OCI-LY3 (cell line): ENCODE results near the gene EPS15.
"Not testable (repeated sequence)": the region's sequence is repeated elsewhere in the genome, so short reads cannot be mapped to it uniquely, and the experiment has no call there.

Source experiments
- H2AFZ ChIP-seq: fragments of 200-600, 300-600 bp; shearing (Covaris generic); 2 replicates; pipeline ENCODE4 v1.6.0; 2014; ENCODE audit warnings: antibody characterized with exemption, low read depth, low read length
- H3K27ac ChIP-seq: fragments of 200-600, 300-600 bp; sonication (generic); 2 replicates; pipeline ENCODE4 v1.5.1; 2014; ENCODE audit warnings: mild to moderate bottlenecking, low read length, moderate library complexity, mixed read lengths
- H3K27me3 ChIP-seq: fragments of 200-600, 300-600 bp; sonication (generic); 2 replicates; pipeline ENCODE4 v1.6.1; 2014; ENCODE audit warnings: low read depth, low read length, mixed read lengths
- H3K36me3 ChIP-seq: fragments of 200-600, 300-600 bp; sonication (generic); replicated peaks from 2 replicates; pipeline ENCODE3; 2014; ENCODE audit warnings: low read depth, low read length, mixed read lengths
- H3K4me1 ChIP-seq: fragments of 300-600, 200-600 bp; sonication (generic); 2 replicates; pipeline ENCODE4 v1.6.1; 2014; ENCODE audit warnings: low read length, mixed read lengths
- H3K4me2 ChIP-seq: fragments of 200-600, 300-600 bp; sonication (generic); 2 replicates; pipeline ENCODE4 v1.6.1; 2014; ENCODE audit warnings: low read length, mixed read lengths
- H3K4me3 ChIP-seq: fragments of 300-600, 200-600 bp; sonication (generic); 2 replicates; pipeline ENCODE4 v1.5.1; 2014; ENCODE audit warnings: antibody characterized with exemption, mild to moderate bottlenecking, low read length, moderate library complexity
- H3K79me2 ChIP-seq: fragments of 300-600, 200-600 bp; shearing (Covaris generic); 2 replicates; pipeline ENCODE4 v1.6.1; 2014; ENCODE audit warnings: mild to moderate bottlenecking, low read length, mixed read lengths
- H3K9ac ChIP-seq: fragments of 300-600, 200-600 bp; shearing (Covaris generic); 2 replicates; pipeline ENCODE4 v1.6.0; 2014; ENCODE audit warnings: mild to moderate bottlenecking, low read length, moderate library complexity
- H3K9me3 ChIP-seq: fragments of 200-600, 300-600 bp; shearing (Covaris generic); 2 replicates; pipeline ENCODE4 v1.6.1; 2014; ENCODE audit warnings: low read length, mixed read lengths; ENCODE audit not compliant: insufficient read depth
- H4K20me1 ChIP-seq: fragments of 200-600, 300-600 bp; sonication (generic); 2 replicates; pipeline ENCODE4 v1.6.1; 2016; ENCODE audit warnings: low read length, mixed read lengths; ENCODE audit not compliant: insufficient read depth
- CTCF ChIP-seq: fragments of 200-600, 300-600 bp; sonication (generic); IDR thresholded peaks from 2 replicates; pipeline ENCODE4 v1.5.1; 2014; ENCODE audit warnings: antibody characterized with exemption, low read length, low read depth
- EZH2phosphoT487 ChIP-seq: fragments of 200-600 bp; shearing (Covaris generic); IDR thresholded peaks from 2 replicates; pipeline ENCODE4 v1.6.1; 2018; ENCODE audit warnings: antibody characterized with exemption, mixed run types, low read depth

EPS15 gene

DNA sequence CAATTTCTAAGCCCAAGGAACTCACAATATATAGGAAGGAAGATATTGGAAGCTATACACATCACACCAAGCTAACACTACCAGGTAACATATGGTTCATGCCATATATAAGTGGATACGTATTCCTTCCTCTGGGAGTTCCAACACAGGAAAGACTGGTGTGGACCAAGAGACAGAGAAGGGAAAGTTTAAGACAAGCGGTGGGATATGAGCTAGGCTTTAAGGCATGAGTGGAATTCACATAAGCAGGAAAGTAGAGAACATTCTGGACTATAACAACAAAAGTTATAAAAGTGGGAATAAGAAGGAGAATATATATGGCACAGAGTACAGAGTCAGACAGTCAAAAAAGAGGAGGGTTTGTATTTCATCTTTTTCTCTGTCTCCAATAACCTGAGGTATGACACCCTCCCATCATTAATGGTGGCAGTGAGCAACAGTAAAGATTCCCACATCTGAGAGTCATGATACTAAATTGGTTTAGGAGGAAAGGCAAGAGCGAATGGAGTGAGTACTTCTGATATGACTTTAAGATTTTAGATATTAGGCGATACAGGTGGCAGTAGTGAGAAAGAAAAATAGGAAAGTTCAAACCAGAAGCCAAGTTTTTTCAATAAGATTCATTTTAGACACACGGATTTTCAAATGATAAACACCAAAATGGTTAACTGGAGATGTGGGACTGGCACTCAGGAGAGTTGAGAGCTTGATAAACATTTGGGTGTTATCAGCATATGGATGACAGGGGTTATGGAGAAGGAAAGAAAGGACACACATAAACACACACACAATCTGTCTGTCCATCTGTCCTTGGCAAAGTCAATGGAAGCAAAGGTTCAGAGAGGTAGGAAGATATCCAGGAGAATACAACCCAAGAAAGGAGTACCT, 101.3 kb downstream of the EPS15 start:
- H3K27me3 ChIP-seq, result no peaks in the 10 kb centered on the region
- peaks cover 7% of the 10 kb centered on the region for H3K36me3 ChIP-seq
- H3K79me2 ChIP-seq, result no peaks in the 10 kb centered on the region
- H3K4me2 ChIP-seq, result no peak overlapping the region
- no peaks in the 10 kb centered on the region for H3K4me1 ChIP-seq
- no peaks in the 10 kb centered on the region for H3K9me3 ChIP-seq
- H3K27ac ChIP-seq, result no peak overlapping the region
- no peak overlapping the region for H2AFZ ChIP-seq
- no peak overlapping the region for H3K9ac ChIP-seq
- H4K20me1 ChIP-seq, result no peaks in the 10 kb centered on the region
- H3K4me3 ChIP-seq, result no peak overlapping the region
- TF ChIP-seq EZH2phosphoT487, result no peak
- no peak for TF ChIP-seq CTCF

- Histone ChIP-seq H3K4me3 (no peak overlapping the region), H3K79me2 (no peaks in the 10 kb centered on the region), H3K36me3 (peaks cover 7% of the 10 kb centered on the region), H3K27ac (no peak overlapping the region), H4K20me1 (no peaks in the 10 kb centered on the region), H3K4me2 (no peak overlapping the region), H3K27me3 (no peaks in the 10 kb centered on the region), H3K4me1 (no peaks in the 10 kb centered on the region), H2AFZ (no peak overlapping the region), H3K9me3 (no peaks in the 10 kb centered on the region), H3K9ac (no peak overlapping the region)
- TF ChIP-seq CTCF, result no peak
- TF ChIP-seq EZH2phosphoT487, result no peak
Observed at GRCh38 chr1:51416910-51417309, 102.2 kb downstream of the EPS15 start.

GRCh38 chr1:51415963-51416362, 103.1 kb downstream of the EPS15 start:
- Histone ChIP-seq H4K20me1 (no peaks in the 10 kb centered on the region), H3K9ac (no peak overlapping the region), H3K4me3 (no peak overlapping the region), H3K9me3 (no peaks in the 10 kb centered on the region), H3K27ac (no peak overlapping the region), H3K4me2 (no peak overlapping the region), H3K27me3 (no peaks in the 10 kb centered on the region), H3K36me3 (peaks cover 7% of the 10 kb centered on the region), H3K79me2 (no peaks in the 10 kb centered on the region), H3K4me1 (no peaks in the 10 kb centered on the region), H2AFZ (no peak overlapping the region)
- TF ChIP-seq EZH2phosphoT487 (no peak), CTCF (no peak)

DNA sequence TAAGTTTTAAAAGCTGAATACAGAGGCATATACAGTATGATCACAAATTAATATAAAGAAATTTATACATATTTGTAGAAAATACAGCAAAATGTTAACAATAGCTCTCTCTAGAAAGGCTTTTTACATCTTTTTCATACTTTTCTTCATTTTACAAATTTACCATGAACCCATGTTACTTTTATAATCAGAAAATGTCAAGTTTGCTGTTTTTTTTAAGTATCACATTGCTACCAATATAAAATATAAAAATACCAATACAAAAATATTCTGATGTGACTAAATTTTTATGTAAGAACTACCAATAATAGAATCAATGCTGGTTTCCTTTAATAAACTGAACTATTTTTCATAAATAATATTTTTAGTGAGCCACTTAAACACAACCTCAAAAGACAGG, 104.3 kb downstream of the EPS15 start:
- Histone ChIP-seq H3K4me1 (no peaks in the 10 kb centered on the region), H2AFZ (no peak overlapping the region), H3K4me3 (no peak overlapping the region), H3K4me2 (no peak overlapping the region), H3K79me2 (no peaks in the 10 kb centered on the region), H3K27ac (no peak overlapping the region), H3K9ac (no peak overlapping the region), H3K27me3 (no peaks in the 10 kb centered on the region), H3K36me3 (peaks cover 7% of the 10 kb centered on the region), H4K20me1 (no peaks in the 10 kb centered on the region), H3K9me3 (no peaks in the 10 kb centered on the region)
- no peak for TF ChIP-seq EZH2phosphoT487
- no peak for TF ChIP-seq CTCF

- H3K9me3 ChIP-seq, H3K27me3 ChIP-seq, H4K20me1 ChIP-seq, H3K36me3 ChIP-seq, H3K27ac ChIP-seq, H3K4me1 ChIP-seq, H3K9ac ChIP-seq, H3K79me2 ChIP-seq, H2AFZ ChIP-seq, H3K4me2 ChIP-seq, H3K4me3 ChIP-seq: not testable (repeated sequence)
Observed at GRCh38 chr1:51411820-51412219, 107.2 kb downstream of the EPS15 start.
